HCT116 (cell line): ENCODE data around the gene ENPEP. TPM values are rescaled to one million over a fixed set of nuclear protein-coding genes. Genes with fewer than 3 reads are reported as not detected.

Source experiments
- ATAC-seq: fragments of 200-7000 bp; cut with Tn5 transposase; 2 replicates; pipeline ENCODE4 v1.9.1; 2020; ENCODE audit warnings: mild to moderate bottlenecking, moderate library complexity
- BruUV-seq: library from RNA; stranded (reverse); fragments of 400-500 nt; replicated peaks from 2 replicates; lab custom pipeline; 2021; lab: Mats Ljungman, UMichigan
- CTCF ChIA-PET: fragments of 300-600 bp; sonication (Branson Sonifier 250); formaldehyde crosslinking; loops from one replicate; lab custom pipeline; 2021; ENCODE audit warnings: antibody characterized with exemption; lab: Charles Lee
- POLR2A ChIA-PET: fragments of 300-600, 350-600 bp; sonication (Branson Sonifier 250); formaldehyde crosslinking; loops from one replicate; lab custom pipeline; 2021; ENCODE audit warnings: antibody characterized with exemption; lab: Charles Lee
- RAD21 ChIA-PET, 2 experiments: fragments of 300-600 bp; sonication (Branson Sonifier 250); formaldehyde crosslinking; loops; one replicate each; lab custom pipeline; 2023; ENCODE audit warnings: low total read pairs in 2 of 2; ENCODE audit not compliant: uncharacterized antibody in 2 of 2, unreplicated experiment in 2 of 2, low non-redundant PET in 1 of 2; lab: Charles Lee
- DNase-seq: peaks from one replicate; pipeline ENCODE4 v3.0.0-alpha.2; 2010; ENCODE audit warnings: low read depth, low spot score
- H2AFZ ChIP-seq: fragments of 200-600 bp; shearing (Covaris generic), sonication (generic); 2 replicates; pipeline ENCODE4 v1.6.1; 2017; ENCODE audit warnings: low read depth, mixed run types, mixed read lengths, antibody characterized with exemption, low read length; ENCODE audit not compliant: poor library complexity, severe bottlenecking
- H3K27ac ChIP-seq: 2 replicates; pipeline ENCODE4 v1.5.1; 2012; ENCODE audit warnings: low read depth, low read length
- H3K27me3 ChIP-seq: fragments of 200-600 bp; sonication (generic); 2 replicates; pipeline ENCODE4 v1.6.1; 2016; ENCODE audit warnings: mixed run types, low read length, mixed read lengths; ENCODE audit not compliant: insufficient read depth
- H3K36me3 ChIP-seq, 2 experiments: fragments of 200-500 bp in 1 of 2; fragments of 200-600 bp in 1 of 2; sonication (Bioruptor generic) in 1 of 2; sonication (generic) in 1 of 2; 2 replicates each; pipeline versions ENCODE4 v1.5.1 to v1.6.1; 2014 to 2016; ENCODE audit warnings: low read length in 2 of 2, inconsistent platforms in 1 of 2, mixed read lengths in 1 of 2, mixed run types in 1 of 2; ENCODE audit not compliant: insufficient read depth in 2 of 2, control insufficient read depth in 1 of 2
- H3K4me1 ChIP-seq, 2 experiments: fragments of 200-600 bp in 1 of 2; sonication (generic) in 1 of 2; 2 replicates each; pipeline versions ENCODE4 v1.5.1 to v1.6.1; 2012 to 2017; ENCODE audit warnings: low read length in 2 of 2, inconsistent platforms in 1 of 2, mild to moderate bottlenecking in 1 of 2, mixed read lengths in 1 of 2, mixed run types in 1 of 2, moderate library complexity in 1 of 2; ENCODE audit not compliant: insufficient read depth in 2 of 2, control insufficient read depth in 1 of 2
- H3K4me2 ChIP-seq: fragments of 200-600 bp; sonication (generic); 2 replicates; pipeline ENCODE4 v1.6.1; 2017; ENCODE audit warnings: mixed run types, low read length, mixed read lengths
- H3K4me3 ChIP-seq, 2 experiments: fragments of 200-600 bp in 1 of 2; sonication (generic) in 1 of 2; replicated peaks in 1 of 2; 2 replicates each; pipeline ENCODE4 v1.5.1; 2011 to 2016; ENCODE audit warnings: low read length in 2 of 2, control low read depth in 1 of 2, low read depth in 1 of 2, mild to moderate bottlenecking in 1 of 2, mixed read lengths in 1 of 2, mixed run types in 1 of 2
- H3K79me2 ChIP-seq: fragments of 200-600 bp; sonication (generic); 2 replicates; pipeline ENCODE4 v1.6.1; 2017; ENCODE audit warnings: mild to moderate bottlenecking, mixed run types, low read length, moderate library complexity, mixed read lengths; ENCODE audit not compliant: insufficient read depth
- H3K9ac ChIP-seq: fragments of 200-600 bp; sonication (generic); 2 replicates; pipeline ENCODE4 v1.6.1; 2016; ENCODE audit warnings: low read length, mixed read lengths
- H3K9me2 ChIP-seq: fragments of 200-600 bp; sonication (generic), shearing (Covaris generic); 2 replicates; pipeline ENCODE4 v1.6.1; 2017; ENCODE audit warnings: mixed run types, mild to moderate bottlenecking, moderate library complexity; ENCODE audit not compliant: insufficient read depth
- H3K9me3 ChIP-seq, 2 experiments: fragments of 200-500 bp in 1 of 2; fragments of 200-600 bp in 1 of 2; sonication (Bioruptor generic) in 1 of 2; sonication (generic) in 1 of 2; 2 replicates each; pipeline ENCODE4 v1.6.1; 2014 to 2017; ENCODE audit warnings: low read length in 2 of 2, mixed read lengths in 2 of 2, inconsistent platforms in 1 of 2, low read depth in 1 of 2, mild to moderate bottlenecking in 1 of 2, mixed run types in 1 of 2, moderate library complexity in 1 of 2; ENCODE audit not compliant: control insufficient read depth in 1 of 2, insufficient read depth in 1 of 2
- H4K20me1 ChIP-seq: fragments of 200-600 bp; sonication (generic), shearing (Covaris generic); 2 replicates; pipeline ENCODE4 v1.6.1; 2017; ENCODE audit warnings: mixed run types, mild to moderate bottlenecking, moderate library complexity; ENCODE audit not compliant: insufficient read depth
- ATF3 ChIP-seq: IDR thresholded peaks from 2 replicates; pipeline ENCODE4 v1.6.1; 2012
- CEBPB ChIP-seq: IDR thresholded peaks from 2 replicates; pipeline ENCODE4 v1.6.1; 2012; ENCODE audit warnings: low read depth
- POLR2A ChIP-seq: IDR thresholded peaks from 2 replicates; pipeline ENCODE4 v1.7.0; 2011; ENCODE audit warnings: borderline replicate concordance; ENCODE audit not compliant: insufficient read depth, insufficient read length; ENCODE audit errors: extremely low read depth
- RAD21 ChIP-seq: IDR thresholded peaks from 2 replicates; pipeline ENCODE4 v1.6.1; 2012; ENCODE audit warnings: low read depth, mild to moderate bottlenecking
- REST ChIP-seq: IDR thresholded peaks from 2 replicates; pipeline ENCODE4 v1.6.1; 2012; ENCODE audit warnings: low read depth
- TCF7L2 ChIP-seq: IDR thresholded peaks from 2 replicates; pipeline ENCODE4 v1.7.0; 2011; ENCODE audit warnings: borderline replicate concordance, inconsistent platforms; ENCODE audit not compliant: insufficient read depth, insufficient read length; ENCODE audit errors: extremely low read depth
- YY1 ChIP-seq: IDR thresholded peaks from 2 replicates; pipeline ENCODE4 v1.6.1; 2011; ENCODE audit warnings: low read length, low read depth, moderate library complexity, mild to moderate bottlenecking; ENCODE audit not compliant: insufficient replicate concordance; ENCODE audit errors: extremely low read depth
- intact Hi-C: fragments of 100-400 bp; cut with micrococcal nuclease; formaldehyde crosslinking; loops from 2 replicates; pipeline ENCODE4 v1.10.0; 2022
- total RNA-seq: library from RNA; stranded (reverse); gene quantifications from one replicate; pipeline ENCODE4 v1.2.1, GENCODE V29; 2021; ENCODE audit not compliant: unreplicated experiment

The ENPEP gene
- total RNA-seq, 1 experiment from 2014 or later = 4.5 TPM

- ChIA-PET CTCF (interaction anchor here (2.3 kb wide), 1 partner anchor 11 kb away, joined by 5 read pairs; no protein-coding TSS in a partner anchor), RAD21 (no interaction called here)
Measured at GRCh38 chr4:110527156-110527555, 51.2 kb downstream of the ENPEP start.

More at GRCh38 chr4:110527156-110527555, 51.2 kb downstream of the ENPEP start:
- no TSS peak for BruUV-seq
- Histone ChIP-seq H3K4me3 (no peak overlapping the region), H2AFZ (no peak overlapping the region), H3K9me2 (no peaks in the 10 kb centered on the region), H3K27ac (no peak overlapping the region), H3K79me2 (no peaks in the 10 kb centered on the region), H3K4me2 (no peak overlapping the region), H3K27me3 (no peaks in the 10 kb centered on the region), H3K9ac (no peak overlapping the region), H3K9me3 (no peaks in the 10 kb centered on the region), H4K20me1 (no peaks in the 10 kb centered on the region), H3K4me1 (peaks cover 0 to 8% of the 10 kb centered on the region in 2 experiments; a peak in 1 of 4 replicates), H3K36me3 (no peaks in the 10 kb centered on the region)
- POLR2A ChIA-PET = no interaction called here
- DNase-seq (no peak), ATAC-seq (no peak)
- intact Hi-C loops = no loop called here
- TF ChIP-seq CEBPB (no peak), YY1 (no peak), ATF3 (no peak), TCF7L2 (no peak), RAD21 (no peak), POLR2A (no peak), REST (no peak)
